Liver (tissue), 3 donors: ENCODE measurements around the gene PAX6.

Experiments used
- CTCF ChIP-seq: fragments of 150-350 bp; IDR thresholded peaks from 2 replicates; pipeline ENCODE4 v1.5.1; 2017; ENCODE audit warnings: improper control_type of control experiment, low read depth, low read length; ENCODE audit not compliant: missing input control
- EGR1 ChIP-seq, 2 donors: IDR thresholded peaks; 2 replicates each; pipeline ENCODE4 v1.6.1; 2016 to 2018; ENCODE audit warnings: antibody characterized with exemption in 2 of 2, low read depth in 2 of 2
- GABPA ChIP-seq, 2 donors: IDR thresholded peaks in 1 of 2; conservative IDR thresholded peaks in 1 of 2; 2 replicates each; pipeline ENCODE4 v1.6.1; 2016; ENCODE audit warnings: antibody characterized with exemption in 2 of 2, mild to moderate bottlenecking in 1 of 2, moderate library complexity in 1 of 2
- JUND ChIP-seq, 2 donors: IDR thresholded peaks; 2 replicates each; pipeline ENCODE4 v1.6.1; 2016; ENCODE audit warnings: antibody characterized with exemption in 2 of 2
- MAX ChIP-seq: IDR thresholded peaks from 2 replicates; pipeline ENCODE4 v1.6.1; 2016; ENCODE audit warnings: antibody characterized with exemption
- RXRA ChIP-seq, 2 donors: IDR thresholded peaks; 2 replicates each; pipeline ENCODE4 v1.6.1; 2017 to 2018; ENCODE audit warnings: antibody characterized with exemption in 2 of 2, mild to moderate bottlenecking in 1 of 2
- SP1 ChIP-seq: IDR thresholded peaks from 2 replicates; pipeline ENCODE4 v1.6.1; 2018; ENCODE audit warnings: antibody characterized with exemption, mild to moderate bottlenecking
- TAF1 ChIP-seq: conservative IDR thresholded peaks from 2 replicates; pipeline ENCODE4 v1.6.1; 2016; ENCODE audit warnings: antibody characterized with exemption, mild to moderate bottlenecking
- donor health status: healthy.
- donor health status: healthy.

GRCh38 chr11:31782257-31782656 lies 28.9 kb downstream of the PAX6 start:
- no peak for TF ChIP-seq RXRA (IDR thresholded peaks at IDR 0.05)
- TF ChIP-seq CTCF: no peak
- TF ChIP-seq MAX: no peak
- no peak for TF ChIP-seq TAF1
- TF ChIP-seq SP1: no peak
- no peak for TF ChIP-seq GABPA (IDR thresholded peaks at IDR 0.05 in 1 of 2, conservative IDR thresholded peaks at IDR 0.05 in 1 of 2)
- TF ChIP-seq JUND (IDR thresholded peaks at IDR 0.05): no peak
- no peak for TF ChIP-seq EGR1 (IDR thresholded peaks at IDR 0.05; ENCODE audit: low read depth in 2 of 2)
